GM12872 (cell line): ENCODE measurements around the gene TTC9C.
A peak's percentile ranks its signal among the peaks of the same experiment; 100 is the strongest.

Experiments
- TF ChIP-seq, protein P1 (sequence below): IDR thresholded peaks from 3 replicates; pipeline ENCODE4 v1.5.1; 2011; ENCODE audit warnings: low read depth, mild to moderate bottlenecking, low read length, moderate library complexity; ENCODE audit not compliant: insufficient read depth

TTC9C gene

DNA sequence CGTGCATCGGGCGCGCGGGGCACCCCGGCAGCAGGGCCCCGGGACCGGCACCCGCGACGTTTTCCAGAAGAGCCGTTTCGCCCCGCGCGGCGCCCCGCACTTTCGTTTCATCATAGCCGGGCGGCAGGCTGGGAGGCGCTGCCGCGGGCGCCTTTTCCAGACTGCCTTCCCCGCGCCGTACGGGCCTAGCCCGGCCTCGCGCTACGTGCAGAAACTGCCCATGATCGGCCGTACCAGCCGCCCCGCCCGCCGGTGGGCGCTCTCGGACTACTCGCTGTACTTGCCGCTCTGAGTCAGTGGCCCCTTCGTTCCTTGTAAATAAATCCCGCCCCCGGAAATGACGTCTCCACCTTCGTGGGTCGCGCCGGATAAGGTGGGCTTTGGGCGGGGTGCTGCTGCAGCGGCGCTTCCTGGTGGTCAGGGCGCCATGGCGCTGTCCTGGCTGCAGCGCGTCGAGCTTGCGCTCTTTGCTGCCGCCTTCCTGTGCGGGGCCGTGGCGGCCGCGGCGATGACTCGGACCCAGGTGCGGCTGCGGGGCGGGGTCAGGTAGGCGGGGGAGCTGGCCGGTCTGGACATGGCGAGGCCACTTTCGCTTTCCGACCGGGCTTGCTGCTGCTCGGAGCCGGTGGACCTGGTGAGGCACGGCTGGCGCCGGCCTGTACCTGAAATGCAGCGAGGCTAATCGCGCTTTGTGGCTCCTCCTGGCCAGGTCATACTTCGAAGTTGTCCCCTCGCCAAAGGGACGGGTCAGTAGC, 58.9 kb downstream of the TTC9C start, which contains the start of gene TMEM179B:
TSS of gene TMEM179B (plus strand) at position 398 of the 755 bp plus-strand sequence. CDS start at position 428, 30 bp downstream.
- TF ChIP-seq, protein P1, sequence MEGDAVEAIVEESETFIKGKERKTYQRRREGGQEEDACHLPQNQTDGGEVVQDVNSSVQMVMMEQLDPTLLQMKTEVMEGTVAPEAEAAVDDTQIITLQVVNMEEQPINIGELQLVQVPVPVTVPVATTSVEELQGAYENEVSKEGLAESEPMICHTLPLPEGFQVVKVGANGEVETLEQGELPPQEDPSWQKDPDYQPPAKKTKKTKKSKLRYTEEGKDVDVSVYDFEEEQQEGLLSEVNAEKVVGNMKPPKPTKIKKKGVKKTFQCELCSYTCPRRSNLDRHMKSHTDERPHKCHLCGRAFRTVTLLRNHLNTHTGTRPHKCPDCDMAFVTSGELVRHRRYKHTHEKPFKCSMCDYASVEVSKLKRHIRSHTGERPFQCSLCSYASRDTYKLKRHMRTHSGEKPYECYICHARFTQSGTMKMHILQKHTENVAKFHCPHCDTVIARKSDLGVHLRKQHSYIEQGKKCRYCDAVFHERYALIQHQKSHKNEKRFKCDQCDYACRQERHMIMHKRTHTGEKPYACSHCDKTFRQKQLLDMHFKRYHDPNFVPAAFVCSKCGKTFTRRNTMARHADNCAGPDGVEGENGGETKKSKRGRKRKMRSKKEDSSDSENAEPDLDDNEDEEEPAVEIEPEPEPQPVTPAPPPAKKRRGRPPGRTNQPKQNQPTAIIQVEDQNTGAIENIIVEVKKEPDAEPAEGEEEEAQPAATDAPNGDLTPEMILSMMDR = peak; percentile 79
